K562 (cell line): ENCODE measurements around the gene LRRC7. TPM values are rescaled to one million over a fixed set of nuclear protein-coding genes. Genes with fewer than 3 reads are reported as not detected.
A peak's percentile ranks its signal among the peaks of the same experiment; 100 is the strongest.

Experiments used
- ADNP ChIP-seq: fragments of 200-800 bp; sonication (Bioruptor generic); IDR thresholded peaks from 2 replicates; pipeline ENCODE4 v1.6.1; 2016; ENCODE audit warnings: missing genetic modification characterization, missing compliant biosample characterization
- EZH2 ChIP-seq: IDR thresholded peaks from 2 replicates; pipeline ENCODE4 v1.6.1; 2012; ENCODE audit warnings: low read depth, mild to moderate bottlenecking, inconsistent platforms, low read length, borderline replicate concordance
- PHB2 ChIP-seq: fragments of 450-650 bp; IDR thresholded peaks from 2 replicates; pipeline ENCODE4 v1.6.1; 2017; ENCODE audit warnings: low read depth
- PHTF2 ChIP-seq: fragments of 250-450 bp; sonication (Bioruptor Pico); IDR thresholded peaks from 2 replicates; pipeline ENCODE4 v1.5.0; 2021; ENCODE audit warnings: mild to moderate bottlenecking
- POLR3A ChIP-seq: IDR thresholded peaks from 2 replicates; pipeline ENCODE4 v1.6.1; 2011; ENCODE audit warnings: borderline replicate concordance, mild to moderate bottlenecking, moderate library complexity; ENCODE audit not compliant: insufficient read length, insufficient read depth; ENCODE audit errors: extremely low read depth
- PURB ChIP-seq: sonication (generic); formaldehyde crosslinking; IDR thresholded peaks from 2 replicates; pipeline ENCODE4 v1.9.0; 2021; ENCODE audit warnings: low read depth, mild to moderate bottlenecking, missing genetic modification reagents
- RBBP5 ChIP-seq: fragments of 200-600 bp; sonication (generic); IDR thresholded peaks from 2 replicates; pipeline ENCODE4 v1.6.1; 2012; ENCODE audit warnings: borderline replicate concordance, mild to moderate bottlenecking, low read length, control low read depth, inconsistent platforms; ENCODE audit not compliant: insufficient read depth, poor library complexity, severe bottlenecking
- SIX5 ChIP-seq, 2 experiments: IDR thresholded peaks; 2 replicates each; pipeline ENCODE4 v1.6.1; 2011; ENCODE audit warnings: low read length in 2 of 2, borderline replicate concordance in 1 of 2, low read depth in 1 of 2, mild to moderate bottlenecking in 1 of 2, moderate library complexity in 1 of 2; ENCODE audit not compliant: insufficient read depth in 1 of 2
- ZBTB43 ChIP-seq: sonication (generic); formaldehyde crosslinking; IDR thresholded peaks from 2 replicates; pipeline ENCODE4 v1.8.0; 2023; ENCODE audit warnings: mild to moderate bottlenecking, missing genetic modification reagents
- ZNF133 ChIP-seq: fragments of 250-450 bp; sonication (Bioruptor Pico); IDR thresholded peaks from 2 replicates; pipeline ENCODE4 v1.4.0; 2020; ENCODE audit warnings: mild to moderate bottlenecking
- ZNF143 ChIP-seq: sonication (generic); formaldehyde crosslinking; IDR thresholded peaks from 2 replicates; pipeline ENCODE4 v1.9.0; 2022; ENCODE audit warnings: mild to moderate bottlenecking, missing genetic modification reagents
- ZNF184 ChIP-seq: sonication (generic); formaldehyde crosslinking; IDR thresholded peaks from 2 replicates; pipeline ENCODE4 v1.5.0; 2020; ENCODE audit warnings: missing genetic modification reagents
- ZNF41 ChIP-seq: fragments of 250-450 bp; sonication (Bioruptor Pico); conservative IDR thresholded peaks from 2 replicates; pipeline ENCODE4 v1.4.0; 2020; ENCODE audit warnings: mild to moderate bottlenecking
- polyA plus RNA-seq, 8 experiments: library from polyadenylated mRNA; depleted of rRNA in 4 of 8; stranded (reverse) in 5 of 8; unstranded in 3 of 8; fragments of >200 nt; fragmentation: Nextera tagmentation in 2 of 8; fragmentation: Illumina TruSeq in 1 of 8; extraction: Ambion mirVana in 2 of 8; extraction: Trizol in 1 of 8; gene quantifications; 2 replicates each; pipeline versions ENCODE4 v1.2.1 to v1.2.3, GENCODE V29; 2011 to 2014; ENCODE audit warnings: inconsistent platforms in 1 of 8, missing spikeins in 1 of 8
- total RNA-seq, 7 experiments: library from RNA; depleted of rRNA in 6 of 7; stranded (reverse); fragments of >200 nt in 6 of 7; fragmentation: Illumina TruSeq in 2 of 7; extraction: Trizol in 2 of 7; gene quantifications; 2 replicates each; pipeline versions ENCODE4 v1.2.1 to v1.2.3, GENCODE V29; 2011 to 2021; ENCODE audit warnings: low replicate concordance in 1 of 7
- TF ChIP-seq, protein P1 (sequence below): sonication (generic); formaldehyde crosslinking; IDR thresholded peaks from 2 replicates; pipeline ENCODE4 v1.8.0; 2022; ENCODE audit warnings: mild to moderate bottlenecking, missing genetic modification reagents
- TF ChIP-seq, protein P2 (sequence below), 2 experiments: fragments of 450-650 bp; IDR thresholded peaks; 2 replicates each; pipeline ENCODE4 v1.6.1; 2016; ENCODE audit warnings: mild to moderate bottlenecking in 2 of 2, borderline replicate concordance in 1 of 2, low read depth in 1 of 2, moderate library complexity in 1 of 2

LRRC7 gene
- total and polyA plus RNA-seq, 9 of the 15 experiments (the other 6 are each of a cell fraction or from before 2014, with no cell fraction given): 0.09 to 0.94 (median 0.49) TPM

GRCh38 chr1:70041317-70042045 lies 473.8 kb downstream of the LRRC7 start (continued):
- TF ChIP-seq, protein P1, sequence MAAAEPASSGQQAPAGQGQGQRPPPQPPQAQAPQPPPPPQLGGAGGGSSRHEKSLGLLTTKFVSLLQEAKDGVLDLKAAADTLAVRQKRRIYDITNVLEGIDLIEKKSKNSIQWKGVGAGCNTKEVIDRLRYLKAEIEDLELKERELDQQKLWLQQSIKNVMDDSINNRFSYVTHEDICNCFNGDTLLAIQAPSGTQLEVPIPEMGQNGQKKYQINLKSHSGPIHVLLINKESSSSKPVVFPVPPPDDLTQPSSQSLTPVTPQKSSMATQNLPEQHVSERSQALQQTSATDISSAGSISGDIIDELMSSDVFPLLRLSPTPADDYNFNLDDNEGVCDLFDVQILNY (CRISPR knock-in tag): no peak
- TF ChIP-seq ZNF184 (CRISPR knock-in tag) (no peak), PURB (no peak), ZNF133 (CRISPR knock-in tag) (no peak), PHTF2 (CRISPR knock-in tag) (no peak), RBBP5 (no peak), ZNF41 (CRISPR knock-in tag) (peak; percentile 17; the same call in 1 of the 2 replicates), PHB2 (no peak), SIX5 (IDR thresholded peaks at IDR 0.05; ENCODE audit: borderline replicate concordance in 1 of 2, insufficient read depth in 1 of 2, low read depth in 1 of 2, low read length in 2 of 2) (no peak), ADNP (no peak), ZBTB43 (no peak), ZNF143 (CRISPR knock-in tag) (no peak), POLR3A (no peak), EZH2 (no peak)
- TF ChIP-seq, protein P2, sequence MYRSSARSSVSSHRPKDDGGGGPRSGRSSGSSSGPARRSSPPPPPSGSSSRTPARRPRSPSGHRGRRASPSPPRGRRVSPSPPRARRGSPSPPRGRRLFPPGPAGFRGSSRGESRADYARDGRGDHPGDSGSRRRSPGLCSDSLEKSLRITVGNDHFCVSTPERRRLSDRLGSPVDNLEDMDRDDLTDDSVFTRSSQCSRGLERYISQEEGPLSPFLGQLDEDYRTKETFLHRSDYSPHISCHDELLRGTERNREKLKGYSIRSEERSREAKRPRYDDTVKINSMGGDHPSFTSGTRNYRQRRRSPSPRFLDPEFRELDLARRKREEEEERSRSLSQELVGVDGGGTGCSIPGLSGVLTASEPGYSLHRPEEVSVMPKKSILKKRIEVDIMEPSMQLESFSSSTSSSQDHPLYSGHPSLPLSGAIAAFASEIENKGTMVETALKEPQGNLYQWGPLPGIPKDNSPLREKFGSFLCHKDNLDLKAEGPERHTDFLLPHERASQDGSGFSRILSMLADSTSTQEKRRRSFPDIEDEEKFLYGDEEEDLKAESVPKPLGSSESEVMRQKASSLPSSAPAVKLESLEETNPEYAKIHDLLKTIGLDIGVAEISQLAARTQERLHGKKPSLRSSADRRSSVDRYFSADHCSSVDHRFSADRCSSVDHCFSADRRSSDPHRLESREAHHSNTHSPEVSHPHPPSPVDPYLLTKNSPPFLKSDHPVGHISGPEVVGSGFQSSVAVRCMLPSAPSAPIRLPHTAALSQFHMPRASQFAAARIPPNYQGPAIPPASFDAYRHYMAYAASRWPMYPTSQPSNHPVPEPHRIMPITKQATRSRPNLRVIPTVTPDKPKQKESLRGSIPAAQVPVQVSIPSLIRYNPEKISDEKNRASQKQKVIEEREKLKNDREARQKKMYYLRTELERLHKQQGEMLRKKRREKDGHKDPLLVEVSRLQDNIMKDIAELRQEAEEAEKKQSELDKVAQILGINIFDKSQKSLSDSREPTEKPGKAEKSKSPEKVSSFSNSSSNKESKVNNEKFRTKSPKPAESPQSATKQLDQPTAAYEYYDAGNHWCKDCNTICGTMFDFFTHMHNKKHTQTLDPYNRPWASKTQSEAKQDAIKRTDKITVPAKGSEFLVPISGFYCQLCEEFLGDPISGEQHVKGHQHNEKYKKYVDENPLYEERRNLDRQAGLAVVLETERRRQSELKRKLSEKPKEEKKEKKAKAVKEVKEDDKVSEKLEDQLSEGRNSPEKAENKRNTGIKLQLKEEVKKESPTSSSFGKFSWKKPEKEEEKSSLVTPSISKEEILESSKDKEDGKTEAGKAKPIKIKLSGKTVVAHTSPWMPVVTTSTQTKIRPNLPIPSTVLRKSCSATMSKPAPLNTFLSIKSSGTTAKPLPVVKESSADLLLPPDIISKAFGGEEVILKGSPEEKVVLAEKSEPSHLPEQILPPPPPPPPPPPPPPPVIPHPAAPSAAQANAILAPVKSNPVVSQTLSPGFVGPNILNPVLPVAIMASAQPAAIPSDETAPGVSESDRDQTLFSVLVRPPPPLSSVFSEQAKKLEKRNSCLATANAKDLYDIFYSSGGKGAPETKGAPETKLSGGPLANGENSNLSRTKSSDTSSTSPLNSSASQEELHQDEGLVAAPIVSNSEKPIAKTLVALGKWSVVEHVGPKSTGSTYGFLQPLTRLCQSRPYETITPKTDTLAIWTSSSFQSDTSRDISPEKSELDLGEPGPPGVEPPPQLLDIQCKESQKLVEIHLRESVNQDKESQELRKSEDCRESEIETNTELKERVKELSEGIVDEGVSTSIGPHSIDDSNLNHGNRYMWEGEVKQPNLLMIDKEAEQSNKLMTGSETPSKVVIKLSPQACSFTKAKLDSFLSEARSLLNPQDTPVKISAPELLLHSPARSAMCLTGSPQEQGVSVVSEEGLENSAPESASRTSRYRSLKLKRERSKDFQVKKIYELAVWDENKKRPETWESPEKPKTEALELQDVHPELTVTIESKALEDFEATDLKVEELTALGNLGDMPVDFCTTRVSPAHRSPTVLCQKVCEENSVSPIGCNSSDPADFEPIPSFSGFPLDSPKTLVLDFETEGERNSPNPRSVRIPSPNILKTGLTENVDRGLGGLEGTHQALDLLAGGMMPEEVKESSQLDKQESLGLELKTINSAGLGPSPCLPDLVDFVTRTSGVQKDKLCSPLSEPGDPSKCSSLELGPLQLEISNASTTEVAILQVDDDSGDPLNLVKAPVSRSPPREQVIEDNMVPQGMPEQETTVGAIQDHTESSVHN (IDR thresholded peaks at IDR 0.05; ENCODE audit: borderline replicate concordance in 1 of 2, low read depth in 1 of 2): no peak
